Right lobe of liver (tissue), 6 donors: Measurements from ENCODE around the gene PARD6A. TPM values are rescaled to one million over a fixed set of nuclear protein-coding genes. Genes with fewer than 3 reads are reported as not detected.

ENCODE experiments used
- ATAC-seq, 4 donors: fragments of 200-7000 bp; cut with Tn5 transposase; one replicate each; pipeline ENCODE4 v1.9.1; 2020; ENCODE audit warnings: mild to moderate bottlenecking in 4 of 4, moderate library complexity in 4 of 4
- DNase-seq, 3 donors: peaks; one replicate each; pipeline ENCODE4 v3.0.0-alpha.2; 2020
- H3K27ac ChIP-seq, 3 donors: fragments of 200-600 bp; one replicate each; pipeline ENCODE4 v1.8.0; 2022
- H3K27me3 ChIP-seq, 2 donors: fragments of 200-600 bp; one replicate each; pipeline ENCODE4 v1.8.0; 2022
- H3K36me3 ChIP-seq, 4 donors: fragments of 200-600 bp; sonication (generic) in 1 of 4; one replicate each; pipeline versions ENCODE4 v1.5.1 to v1.8.0; 2017 to 2022; ENCODE audit warnings: control low read depth in 1 of 4
- H3K4me1 ChIP-seq, 4 donors: fragments of 200-600 bp; sonication (generic) in 1 of 4; one replicate each; pipeline versions ENCODE4 v1.5.1 to v1.8.0; 2017 to 2022; ENCODE audit warnings: control low read depth in 1 of 4
- H3K4me3 ChIP-seq, 3 donors: fragments of 200-600 bp; one replicate each; pipeline ENCODE4 v1.8.0; 2022
- H3K9me3 ChIP-seq, 4 donors: fragments of 200-600 bp; sonication (generic) in 1 of 4; one replicate each; pipeline versions ENCODE4 v1.5.1 to v1.8.0; 2017 to 2022; ENCODE audit warnings: control low read depth in 1 of 4
- POLR2A ChIP-seq: fragments of 450-650 bp; IDR thresholded peaks from one replicate; pipeline ENCODE4 v1.6.1; 2017; ENCODE audit warnings: antibody characterized with exemption, mild to moderate bottlenecking
- WGBS: methylation state at CpG from one replicate; pipeline ENCODE4 v1.1.6; 2018; ENCODE audit warnings: low coverage, low lambda C conversion rate; ENCODE audit not compliant: insufficient coverage; ENCODE audit errors: missing lambda C conversion rate; 5-methylcytosine and 5-hydroxymethylcytosine counted together
- intact Hi-C, 2 donors: fragments of 100-400 bp; cut with DNase I; formaldehyde crosslinking; loops; one replicate each; pipeline versions ENCODE4 v1.11.2 to v1.14.1; 2022
- total RNA-seq, 6 experiments: library from RNA; depleted of rRNA in 2 of 6; stranded (reverse); fragments of >200 nt in 2 of 6; fragmentation: NEBNext Ultra II Directional in 3 of 6; extraction: Animal tissue kit (Norgen Biotek cat#: 25700) in 3 of 6; gene quantifications; one replicate each; pipeline versions ENCODE4 v1.1.0 to v1.2.4, GENCODE V29; 2016 to 2023
- TF ChIP-seq, protein P1 (sequence below), 4 donors: fragments of 200-600 bp in 3 of 4; fragments of 450-650 bp in 1 of 4; IDR thresholded peaks; one replicate each; pipeline versions ENCODE4 v1.5.1 to v1.8.0; 2016 to 2022; ENCODE audit warnings: antibody characterized with exemption in 4 of 4, mild to moderate bottlenecking in 2 of 4
- donor health status: DM: no; HTN: yes; CAD: no.
- donor health status: DM: no; HTN: no; CAD: no.
- donor health status: DM: no; HTN: no; CAD: no.
- donor health status: DM: no; HTN: yes; CAD: no.
- donor health status: DM: no; HTN: yes; CAD: no.

PARD6A gene
- total RNA-seq, 6 experiments from 2014 or later: 1.3 to 4.8 (median 2.6) TPM

DNA sequence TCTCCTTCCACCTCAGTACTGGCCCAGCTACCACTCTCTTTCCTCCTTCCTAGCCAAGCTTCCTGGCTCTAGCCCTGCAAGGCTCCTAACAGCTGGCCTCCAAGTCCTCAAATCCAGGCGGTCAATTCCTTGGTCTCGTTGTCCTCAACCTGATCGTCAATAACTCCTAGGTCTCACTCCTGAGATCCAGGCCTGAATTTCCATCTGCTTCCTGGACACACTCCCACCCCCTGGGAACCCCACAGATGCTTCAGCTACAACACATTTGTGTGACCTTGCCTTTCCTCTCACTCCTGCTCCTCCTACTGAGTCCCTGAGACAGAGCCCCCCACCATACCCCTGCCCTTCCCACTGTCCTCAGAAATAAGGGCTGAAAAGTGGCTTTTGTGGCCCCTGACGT lies 3.5 kb downstream of the PARD6A start:
- TF ChIP-seq POLR2A: no peak
- TF ChIP-seq, protein P1, sequence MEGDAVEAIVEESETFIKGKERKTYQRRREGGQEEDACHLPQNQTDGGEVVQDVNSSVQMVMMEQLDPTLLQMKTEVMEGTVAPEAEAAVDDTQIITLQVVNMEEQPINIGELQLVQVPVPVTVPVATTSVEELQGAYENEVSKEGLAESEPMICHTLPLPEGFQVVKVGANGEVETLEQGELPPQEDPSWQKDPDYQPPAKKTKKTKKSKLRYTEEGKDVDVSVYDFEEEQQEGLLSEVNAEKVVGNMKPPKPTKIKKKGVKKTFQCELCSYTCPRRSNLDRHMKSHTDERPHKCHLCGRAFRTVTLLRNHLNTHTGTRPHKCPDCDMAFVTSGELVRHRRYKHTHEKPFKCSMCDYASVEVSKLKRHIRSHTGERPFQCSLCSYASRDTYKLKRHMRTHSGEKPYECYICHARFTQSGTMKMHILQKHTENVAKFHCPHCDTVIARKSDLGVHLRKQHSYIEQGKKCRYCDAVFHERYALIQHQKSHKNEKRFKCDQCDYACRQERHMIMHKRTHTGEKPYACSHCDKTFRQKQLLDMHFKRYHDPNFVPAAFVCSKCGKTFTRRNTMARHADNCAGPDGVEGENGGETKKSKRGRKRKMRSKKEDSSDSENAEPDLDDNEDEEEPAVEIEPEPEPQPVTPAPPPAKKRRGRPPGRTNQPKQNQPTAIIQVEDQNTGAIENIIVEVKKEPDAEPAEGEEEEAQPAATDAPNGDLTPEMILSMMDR (IDR thresholded peaks at IDR 0.05): no peak
- ATAC-seq (no peak), DNase-seq (no peak)
- no peaks in the 10 kb centered on the region for H3K36me3 ChIP-seq
- intact Hi-C loops: no loop called here
- H3K27me3 ChIP-seq: no peaks in the 10 kb centered on the region
- WGBS: 86% methylated on average over 4 of the region's 4 CpGs
- H3K4me1 ChIP-seq: peaks cover 0 to 35% (median 16%) of the 10 kb centered on the region in 4 donors
- H3K27ac ChIP-seq: no peak overlapping the region
- H3K4me3 ChIP-seq: no peak overlapping the region
- H3K9me3 ChIP-seq: no peaks in the 10 kb centered on the region

DNA sequence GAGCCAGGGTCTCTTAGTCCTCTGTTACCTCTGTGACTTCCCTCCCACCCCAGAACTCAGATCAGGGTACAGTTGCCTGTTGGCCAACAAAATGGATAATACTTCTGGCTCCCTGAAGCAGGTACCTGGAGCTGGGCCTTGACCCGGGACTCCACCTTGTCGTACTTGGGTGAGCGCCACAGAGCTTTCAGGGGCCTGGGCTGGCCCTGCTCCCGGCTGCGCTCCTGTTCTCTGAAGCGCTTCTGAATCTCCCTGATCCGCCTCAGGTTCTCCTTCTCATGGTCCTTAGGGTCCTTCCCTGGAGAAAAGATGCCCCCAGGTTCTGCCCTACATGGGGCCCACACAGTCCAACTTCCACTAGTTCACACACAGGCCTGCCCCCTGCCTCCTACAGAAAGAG lies 4.1 kb downstream of the PARD6A start:
- Histone ChIP-seq H3K27me3 (no peaks in the 10 kb centered on the region), H3K27ac (no peak overlapping the region), H3K9me3 (no peaks in the 10 kb centered on the region), H3K4me1 (peaks cover 0 to 30% (median 16%) of the 10 kb centered on the region in 4 donors), H3K4me3 (no peak overlapping the region), H3K36me3 (no peaks in the 10 kb centered on the region)
- TF ChIP-seq POLR2A: no peak
- TF ChIP-seq, protein P1 (IDR thresholded peaks at IDR 0.05): no peak
- ATAC-seq: no peak
- intact Hi-C loops: no loop called here
- no peak for DNase-seq
- WGBS: 55% methylated on average over 3 of the region's 7 CpGs

DNA sequence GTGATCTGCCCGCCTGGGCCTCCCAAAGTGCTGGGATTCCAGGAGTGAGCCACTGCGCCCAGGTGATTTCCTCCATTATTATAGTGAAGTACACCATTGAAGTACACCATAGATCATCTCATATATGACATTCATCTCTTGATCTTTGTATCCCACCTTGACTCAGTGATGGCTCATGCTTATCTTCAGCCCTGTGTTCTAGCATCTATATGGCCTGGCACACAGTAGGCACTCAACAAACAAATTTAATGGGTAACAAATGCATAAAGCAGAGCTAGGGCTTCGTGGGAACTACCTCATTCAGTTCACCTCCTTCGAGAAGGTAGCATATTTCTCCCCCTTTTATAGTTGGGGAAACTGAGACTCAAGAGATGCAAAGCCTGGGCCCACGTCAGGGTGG lies 4.8 kb downstream of the PARD6A start:
- no peak for ATAC-seq
- no peaks in the 10 kb centered on the region for H3K9me3 ChIP-seq
- H3K27me3 ChIP-seq: no peaks in the 10 kb centered on the region
- no peak overlapping the region for H3K27ac ChIP-seq
- intact Hi-C loops: no loop called here
- H3K4me3 ChIP-seq: peak overlapping the region in 1 of 3 donors; percentile 84
- TF ChIP-seq, protein P1 (IDR thresholded peaks at IDR 0.05): no peak
- no peak for TF ChIP-seq POLR2A
- 69% methylated on average over 5 of the region's 5 CpGs for WGBS
- H3K36me3 ChIP-seq: no peaks in the 10 kb centered on the region
- DNase-seq: no peak
- H3K4me1 ChIP-seq: peaks cover 0 to 30% (median 16%) of the 10 kb centered on the region in 4 donors

DNA sequence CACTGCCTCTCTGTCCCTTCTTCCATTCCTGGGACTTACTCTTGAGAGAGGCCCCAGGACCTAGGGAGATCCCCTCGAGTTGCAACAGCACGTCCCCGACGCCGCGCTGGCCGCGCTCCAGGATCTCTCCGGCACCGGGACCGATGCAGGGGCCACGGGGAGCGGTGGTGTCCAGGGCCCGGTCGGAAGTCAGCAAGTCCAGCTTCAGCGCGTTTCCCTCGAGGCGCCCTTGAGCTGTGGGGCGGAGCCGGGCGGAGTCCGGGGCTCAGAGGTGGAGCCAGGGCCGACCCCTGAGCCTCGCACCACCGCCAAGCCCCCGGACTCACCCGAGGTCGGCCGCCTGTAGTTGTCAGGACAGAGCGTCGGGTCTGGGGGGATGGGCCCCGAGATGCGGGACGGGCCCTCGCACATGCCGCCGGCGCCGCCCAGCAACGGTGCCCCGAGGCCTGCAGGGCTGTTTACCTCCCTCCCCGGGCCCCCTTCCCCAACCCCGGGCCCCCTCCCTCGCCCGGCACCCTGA lies 5.3 kb downstream of the PARD6A start:
- Histone ChIP-seq H3K36me3 (no peaks in the 10 kb centered on the region), H3K4me1 (peaks cover 0 to 30% (median 16%) of the 10 kb centered on the region in 4 donors), H3K27ac (peak overlapping the region; percentile 88 to 93 (median 91)), H3K9me3 (no peaks in the 10 kb centered on the region), H3K27me3 (no peaks in the 10 kb centered on the region), H3K4me3 (peak overlapping the region; percentile 69 to 94 (median 84))
- DNase-seq (peak in 1 of 3 donors; percentile 59), ATAC-seq (peak in 2 of 4 donors; percentile 0 to 2)
- intact Hi-C loops: no loop called here
- no peak for TF ChIP-seq POLR2A
- TF ChIP-seq, protein P1 (IDR thresholded peaks at IDR 0.05): no peak
- 0% methylated on average over 7 of the region's 46 CpGs for WGBS
